NB4 (cell line): Measurements from ENCODE around the gene CDYL.

ENCODE experiments used
- CTCF ChIP-seq: IDR thresholded peaks from one replicate; pipeline ENCODE4 v1.5.1; 2012; ENCODE audit warnings: low read depth, low read length
- MAX ChIP-seq: IDR thresholded peaks from 2 replicates; pipeline ENCODE4 v1.6.1; 2011; ENCODE audit warnings: low read depth, low read length
- MYC ChIP-seq: IDR thresholded peaks from 2 replicates; pipeline ENCODE4 v1.6.1; 2011; ENCODE audit warnings: low read depth, low read length
- POLR2A ChIP-seq: IDR thresholded peaks from 2 replicates; pipeline ENCODE4 v1.6.1; 2011; ENCODE audit warnings: mild to moderate bottlenecking; ENCODE audit not compliant: insufficient read length; ENCODE audit errors: extremely low read depth

GRCh38 chr6:4879741-4880275 is 103.6 kb downstream of the CDYL start:
- TF ChIP-seq CTCF = no peak
- TF ChIP-seq POLR2A = no peak
- no peak for TF ChIP-seq MYC
- TF ChIP-seq MAX = no peak
